ENCODE results near the gene EIF2S1. TPM values are rescaled to one million over a fixed set of nuclear protein-coding genes. Genes with fewer than 3 reads are reported as not detected.
"Not testable (repeated sequence)": the region's sequence is repeated elsewhere in the genome, so short reads cannot be mapped to it uniquely, and the experiment has no call there.

The EIF2S1 gene
- polyA plus RNA-seq (2012; ENCODE audit: low read depth, missing spikeins): 163 TPM

- TF ChIP-seq SPI1 (IDR thresholded peaks at IDR 0.05; ENCODE audit: low read depth, low read length) (peak; percentile 90), PAX5 (IDR thresholded peaks at IDR 0.05; ENCODE audit: insufficient read depth, low read length, severe bottlenecking) (no peak), TAF1 (IDR thresholded peaks at IDR 0.05; ENCODE audit: low read depth, low read length) (peak; percentile 72), POLR2A (IDR thresholded peaks at IDR 0.05; ENCODE audit: low read depth, low read length) (peak; percentile 94), POLR2AphosphoS5 (IDR thresholded peaks at IDR 0.05; ENCODE audit: low read depth, low read length) (peak; percentile 95), POU2F2 (IDR thresholded peaks at IDR 0.05; ENCODE audit: low read depth, low read length) (peak; percentile 56; the same call in 1 of the 2 replicates)
- FAIRE-seq (peak; percentile 100), DNase-seq (ENCODE audit: insufficient read length, low spot score) (peak; percentile 77)
Measured at GRCh38 chr14:67359775-67360469, at the start of gene EIF2S1, which contains the start of gene ATP6V1D. EIF2S1 (plus strand) TSS chr14:67360328; CDS start chr14:67364768, 4,440 bp downstream. ATP6V1D (minus strand) TSS chr14:67359804; CDS start chr14:67359698, 106 bp downstream.

- no peak for FAIRE-seq
- DNase-seq (ENCODE audit: insufficient read length, low spot score): no peak
- TF ChIP-seq TAF1 (IDR thresholded peaks at IDR 0.05; ENCODE audit: low read depth, low read length) (no peak), POLR2A (IDR thresholded peaks at IDR 0.05; ENCODE audit: low read depth, low read length) (no peak), POU2F2 (IDR thresholded peaks at IDR 0.05; ENCODE audit: low read depth, low read length) (no peak), POLR2AphosphoS5 (IDR thresholded peaks at IDR 0.05; ENCODE audit: low read depth, low read length) (no peak), PAX5 (IDR thresholded peaks at IDR 0.05; ENCODE audit: insufficient read depth, low read length, severe bottlenecking) (no peak), SPI1 (IDR thresholded peaks at IDR 0.05; ENCODE audit: low read depth, low read length) (no peak)
Measured at GRCh38 chr14:67311868-67312267, 48.3 kb upstream of the EIF2S1 start.

DNA sequence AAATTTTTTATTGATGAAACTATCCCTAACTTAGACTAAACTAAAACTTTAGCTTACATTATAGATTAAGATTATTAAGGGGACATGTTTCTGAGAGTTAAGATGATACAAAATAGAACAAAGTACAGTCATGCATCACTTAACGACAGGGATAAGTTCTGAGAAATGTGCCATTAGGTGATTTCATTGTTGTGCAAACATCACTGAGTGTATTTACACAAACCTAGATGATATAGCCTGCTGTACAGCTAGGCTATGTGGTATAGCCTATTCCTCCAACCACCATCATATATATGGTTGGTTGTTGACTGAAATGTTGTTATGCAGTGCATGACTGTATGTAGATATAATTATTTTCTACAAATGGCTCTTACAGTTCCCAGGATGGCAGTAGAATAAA lies 47.0 kb upstream of the EIF2S1 start:
- no peak for FAIRE-seq
- TF ChIP-seq SPI1 (IDR thresholded peaks at IDR 0.05; ENCODE audit: low read depth, low read length) (no peak), POLR2AphosphoS5 (IDR thresholded peaks at IDR 0.05; ENCODE audit: low read depth, low read length) (no peak), POLR2A (IDR thresholded peaks at IDR 0.05; ENCODE audit: low read depth, low read length) (no peak), TAF1 (IDR thresholded peaks at IDR 0.05; ENCODE audit: low read depth, low read length) (no peak), POU2F2 (IDR thresholded peaks at IDR 0.05; ENCODE audit: low read depth, low read length) (no peak), PAX5 (IDR thresholded peaks at IDR 0.05; ENCODE audit: insufficient read depth, low read length, severe bottlenecking) (no peak)
- no peak for DNase-seq (ENCODE audit: insufficient read length, low spot score)

GRCh38 chr14:67317822-67318221 lies 42.3 kb upstream of the EIF2S1 start:
- DNase-seq (ENCODE audit: insufficient read length, low spot score): no peak
- FAIRE-seq: no peak
- TF ChIP-seq POU2F2 (IDR thresholded peaks at IDR 0.05; ENCODE audit: low read depth, low read length) (no peak), POLR2AphosphoS5 (IDR thresholded peaks at IDR 0.05; ENCODE audit: low read depth, low read length) (no peak), POLR2A (IDR thresholded peaks at IDR 0.05; ENCODE audit: low read depth, low read length) (no peak), TAF1 (IDR thresholded peaks at IDR 0.05; ENCODE audit: low read depth, low read length) (no peak), PAX5 (IDR thresholded peaks at IDR 0.05; ENCODE audit: insufficient read depth, low read length, severe bottlenecking) (no peak), SPI1 (IDR thresholded peaks at IDR 0.05; ENCODE audit: low read depth, low read length) (no peak)

DNA sequence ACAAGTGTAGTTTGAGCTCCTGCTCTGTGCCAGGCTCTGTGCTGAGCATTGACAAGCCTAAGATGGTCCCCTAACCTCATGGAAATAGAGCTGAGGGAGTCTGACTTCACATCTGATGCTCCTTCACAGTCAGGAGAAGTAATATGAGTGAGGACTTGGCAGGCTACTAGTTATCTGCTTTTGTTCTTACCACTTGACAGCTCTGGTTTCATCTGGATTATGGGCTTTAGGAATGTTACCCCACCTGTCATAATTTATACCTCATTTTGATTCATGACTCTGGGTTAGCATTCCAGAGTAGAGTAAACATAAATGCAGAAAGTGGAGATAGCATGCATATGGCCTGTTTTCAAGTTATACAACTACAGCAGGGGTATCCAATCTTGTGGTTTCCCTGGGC lies 41.0 kb upstream of the EIF2S1 start:
- no peak for FAIRE-seq
- TF ChIP-seq POU2F2 (IDR thresholded peaks at IDR 0.05; ENCODE audit: low read depth, low read length) (no peak), PAX5 (IDR thresholded peaks at IDR 0.05; ENCODE audit: insufficient read depth, low read length, severe bottlenecking) (no peak), SPI1 (IDR thresholded peaks at IDR 0.05; ENCODE audit: low read depth, low read length) (no peak), TAF1 (IDR thresholded peaks at IDR 0.05; ENCODE audit: low read depth, low read length) (no peak), POLR2A (IDR thresholded peaks at IDR 0.05; ENCODE audit: low read depth, low read length) (no peak), POLR2AphosphoS5 (IDR thresholded peaks at IDR 0.05; ENCODE audit: low read depth, low read length) (no peak)
- no peak for DNase-seq (ENCODE audit: insufficient read length, low spot score)

DNA sequence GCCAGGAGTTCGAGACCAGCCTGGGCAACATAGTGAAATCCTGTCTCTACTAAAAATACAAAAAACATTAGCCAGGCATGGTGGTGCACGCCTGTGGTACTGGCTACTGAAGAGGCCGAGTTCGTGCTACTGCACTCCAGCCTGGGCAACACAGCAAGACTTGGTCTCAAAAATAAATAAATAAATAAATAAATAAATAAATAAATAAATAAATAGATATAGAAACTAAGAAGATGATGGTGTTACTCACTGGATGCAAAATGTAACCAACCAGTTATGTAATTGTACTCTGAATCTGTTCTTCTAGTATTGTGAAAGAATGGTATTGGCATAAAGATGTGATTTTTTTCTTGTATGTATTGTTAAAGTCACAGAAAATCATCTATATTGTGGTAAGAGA lies 30.5 kb upstream of the EIF2S1 start:
- not testable (repeated sequence) for DNase-seq (ENCODE audit: insufficient read length, low spot score); FAIRE-seq

GRCh38 chr14:67331368-67332125 lies 28.6 kb upstream of the EIF2S1 start:
- TF ChIP-seq PAX5 (IDR thresholded peaks at IDR 0.05; ENCODE audit: insufficient read depth, low read length, severe bottlenecking): no peak
- 0 out of 2 replicates have a peak, but pooled peaks have one; percentile 18 for TF ChIP-seq SPI1 (IDR thresholded peaks at IDR 0.05; ENCODE audit: low read depth, low read length)
- FAIRE-seq: no peak
- DNase-seq (ENCODE audit: insufficient read length, low spot score): no peak

- no peak for FAIRE-seq
- DNase-seq (ENCODE audit: insufficient read length, low spot score): no peak
- TF ChIP-seq PAX5 (IDR thresholded peaks at IDR 0.05; ENCODE audit: insufficient read depth, low read length, severe bottlenecking) (no peak), TAF1 (IDR thresholded peaks at IDR 0.05; ENCODE audit: low read depth, low read length) (no peak), POU2F2 (IDR thresholded peaks at IDR 0.05; ENCODE audit: low read depth, low read length) (no peak), POLR2AphosphoS5 (IDR thresholded peaks at IDR 0.05; ENCODE audit: low read depth, low read length) (no peak), SPI1 (IDR thresholded peaks at IDR 0.05; ENCODE audit: low read depth, low read length) (no peak), POLR2A (IDR thresholded peaks at IDR 0.05; ENCODE audit: low read depth, low read length) (no peak)
Measured at GRCh38 chr14:67332468-67332867, 27.7 kb upstream of the EIF2S1 start.

DNA sequence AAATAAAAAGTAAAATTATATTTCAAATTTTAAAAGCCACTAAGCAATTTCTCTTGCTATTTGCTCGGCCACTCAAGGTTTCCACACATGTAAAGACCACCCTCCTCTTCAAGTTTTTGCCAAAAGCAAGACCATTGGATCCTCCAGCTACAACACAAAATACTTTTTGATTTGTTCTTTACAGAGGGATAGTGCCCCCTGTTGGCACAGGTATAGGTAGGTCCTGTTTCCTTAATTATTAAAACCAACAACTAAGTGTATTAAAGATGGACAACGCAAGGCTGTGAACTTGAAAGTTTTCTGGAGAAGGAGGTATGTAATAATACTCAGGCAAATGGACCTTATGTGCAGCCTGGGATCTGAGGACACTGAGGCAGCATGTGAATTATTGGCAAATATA lies 24.3 kb upstream of the EIF2S1 start:
- DNase-seq (ENCODE audit: insufficient read length, low spot score): no peak
- no peak for TF ChIP-seq POU2F2 (IDR thresholded peaks at IDR 0.05; ENCODE audit: low read depth, low read length)
- TF ChIP-seq SPI1 (IDR thresholded peaks at IDR 0.05; ENCODE audit: low read depth, low read length): no peak
- no peak for TF ChIP-seq POLR2AphosphoS5 (IDR thresholded peaks at IDR 0.05; ENCODE audit: low read depth, low read length)
- no peak for TF ChIP-seq TAF1 (IDR thresholded peaks at IDR 0.05; ENCODE audit: low read depth, low read length)
- no peak for TF ChIP-seq PAX5 (IDR thresholded peaks at IDR 0.05; ENCODE audit: insufficient read depth, low read length, severe bottlenecking)
- no peak for TF ChIP-seq POLR2A (IDR thresholded peaks at IDR 0.05; ENCODE audit: low read depth, low read length)

GRCh38 chr14:67341231-67341630 lies 18.9 kb upstream of the EIF2S1 start:
- not testable (repeated sequence) for FAIRE-seq; DNase-seq (ENCODE audit: insufficient read length, low spot score)

More for the DNA sequence above, 24.3 kb upstream of the EIF2S1 start:
- no peak for FAIRE-seq
